Pulmonary artery endothelial cell (primary cell): ENCODE measurements around the gene PTGR2. TPM values are rescaled to one million over a fixed set of nuclear protein-coding genes. Genes with fewer than 3 reads are reported as not detected.
"Not testable (repeated sequence)": the region's sequence is repeated elsewhere in the genome, so short reads cannot be mapped to it uniquely, and the experiment has no call there.

Experiments
- DNase-seq: peaks from one replicate; pipeline ENCODE4 v3.0.0-alpha.2; 2011; ENCODE audit warnings: low read depth, low spot score
- total RNA-seq: library from RNA; depleted of rRNA; stranded (reverse); fragments of >200 nt; gene quantifications from 2 replicates; pipeline ENCODE4 v1.2.3, GENCODE V29; 2014

PTGR2 gene
- total RNA-seq, 1 donor from 2014 or later = 1.9 TPM

DNA sequence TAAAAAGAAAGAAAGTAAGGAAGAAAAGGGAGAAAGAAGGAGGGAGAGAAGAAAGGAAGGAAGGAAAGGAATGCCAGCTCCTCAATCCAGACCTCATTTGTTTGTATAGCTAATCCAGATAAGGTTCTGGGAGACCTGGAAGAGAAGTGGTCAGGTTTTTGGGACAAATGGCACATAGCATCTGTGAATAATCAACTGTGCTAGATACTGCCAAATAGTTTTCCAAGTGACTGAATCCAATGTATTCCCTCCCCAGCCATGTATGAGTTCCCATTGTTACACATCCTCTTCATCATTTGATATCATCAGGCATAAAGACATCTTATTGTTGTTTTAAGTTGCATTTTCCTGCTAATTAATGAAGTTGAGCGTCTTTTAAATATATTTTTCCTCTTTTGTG lies 18.6 kb upstream of the PTGR2 start:
- DNase-seq = no peak

DNA sequence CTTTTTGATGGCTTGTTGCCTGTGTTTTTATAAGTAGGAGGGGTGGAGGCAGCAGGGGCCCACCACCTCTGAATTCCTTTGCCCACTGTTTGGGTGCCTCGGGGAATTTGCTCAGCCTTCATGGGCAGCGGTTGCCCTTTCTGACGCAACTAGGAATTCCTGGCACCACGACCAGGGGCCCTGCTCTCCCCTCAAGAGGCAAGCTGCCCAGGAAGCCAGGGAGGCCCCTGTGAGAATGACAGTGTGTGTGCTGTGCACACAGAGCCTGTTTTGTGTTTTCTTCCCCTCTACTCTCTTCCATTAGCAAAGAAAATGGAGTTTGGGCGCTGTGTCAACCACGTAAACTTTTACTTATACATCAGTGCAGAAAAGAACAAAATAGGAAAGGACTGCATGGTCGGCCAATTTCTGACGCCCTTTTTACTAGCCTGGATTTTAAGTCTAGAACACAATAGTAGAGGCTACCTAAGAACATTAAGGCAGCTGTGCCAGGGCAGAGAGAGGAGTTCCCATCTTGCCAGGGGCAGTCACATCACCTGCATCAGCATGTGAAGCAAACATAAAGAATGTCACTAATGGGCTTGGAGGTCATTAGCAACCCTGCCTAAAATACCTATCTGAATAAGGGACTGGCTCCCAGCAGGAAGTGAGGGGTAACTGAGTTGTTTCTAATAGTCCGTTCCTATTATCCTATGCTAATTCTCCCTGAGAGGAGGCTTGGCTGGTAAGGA lies 17.9 kb upstream of the PTGR2 start:
- no peak for DNase-seq

DNA sequence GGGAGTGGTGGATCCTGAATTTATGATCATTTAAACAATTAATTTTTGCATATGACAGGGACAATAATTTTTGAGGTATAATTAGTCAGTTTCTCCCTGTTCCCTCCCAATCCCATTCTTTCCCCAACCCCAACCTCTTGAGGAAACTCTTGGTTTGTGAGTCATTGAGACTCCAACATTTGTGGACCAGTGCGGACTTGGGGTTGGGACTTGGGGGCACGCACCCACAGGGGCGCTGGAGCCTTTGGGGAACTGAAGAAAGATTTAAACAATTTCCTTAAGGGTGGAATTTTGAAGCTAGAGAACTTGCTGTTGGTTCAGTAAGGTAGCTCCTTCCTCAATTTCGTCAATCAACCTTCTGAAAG lies 17.4 kb upstream of the PTGR2 start:
- no peak for DNase-seq

DNA sequence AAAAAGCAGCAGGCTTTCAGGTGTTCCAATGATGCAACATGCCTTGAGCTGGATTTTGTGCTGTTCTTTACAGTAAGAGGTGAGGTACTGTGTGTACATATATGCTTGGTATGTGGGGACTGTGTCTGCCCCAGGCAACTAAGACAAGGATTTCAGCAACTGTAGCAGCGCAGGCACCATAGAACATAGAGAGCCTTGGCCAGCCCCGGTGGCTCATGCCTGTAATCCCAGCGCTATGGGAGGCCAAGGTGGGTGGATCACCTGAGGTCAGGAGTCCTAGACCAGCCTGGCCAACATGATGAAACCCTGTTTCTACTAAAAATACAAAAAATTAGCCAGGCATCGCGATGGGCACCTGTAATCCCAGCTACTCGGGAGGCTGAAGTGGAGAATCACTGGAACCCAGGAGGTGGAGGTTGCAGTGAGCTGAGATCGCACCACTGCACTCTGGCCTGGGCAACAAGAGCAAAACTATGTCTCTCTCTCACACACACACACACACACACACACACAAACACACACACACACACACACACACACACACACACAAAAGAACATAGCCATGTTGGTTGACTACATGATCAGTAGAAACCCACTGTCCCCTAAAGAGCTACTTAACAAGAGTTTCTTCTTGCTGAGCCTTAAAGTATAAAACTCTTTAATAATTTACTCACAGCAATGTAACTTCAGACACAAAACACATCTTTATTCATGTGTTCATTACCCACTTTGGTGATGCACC lies 13.2 kb upstream of the PTGR2 start:
- not testable (repeated sequence) for DNase-seq

DNA sequence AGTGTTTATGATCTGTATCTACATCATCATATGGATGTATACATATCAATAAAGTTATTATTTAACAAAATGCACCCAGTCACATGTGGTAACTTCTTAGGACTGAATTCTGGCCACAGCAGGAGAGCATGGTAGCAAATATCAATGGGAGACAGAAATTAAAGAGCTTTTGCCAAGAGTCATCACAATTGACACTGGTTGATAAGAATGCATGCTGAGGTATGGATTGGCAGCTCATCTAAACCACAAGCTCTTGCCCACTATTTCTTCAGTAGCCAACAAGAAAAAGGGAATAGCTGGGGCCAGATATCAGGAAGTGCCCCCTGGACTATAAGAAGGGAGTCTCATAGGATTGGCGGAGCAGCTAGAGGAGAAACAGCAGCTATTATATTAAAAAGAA lies 9.4 kb upstream of the PTGR2 start:
- DNase-seq = no peak

DNA sequence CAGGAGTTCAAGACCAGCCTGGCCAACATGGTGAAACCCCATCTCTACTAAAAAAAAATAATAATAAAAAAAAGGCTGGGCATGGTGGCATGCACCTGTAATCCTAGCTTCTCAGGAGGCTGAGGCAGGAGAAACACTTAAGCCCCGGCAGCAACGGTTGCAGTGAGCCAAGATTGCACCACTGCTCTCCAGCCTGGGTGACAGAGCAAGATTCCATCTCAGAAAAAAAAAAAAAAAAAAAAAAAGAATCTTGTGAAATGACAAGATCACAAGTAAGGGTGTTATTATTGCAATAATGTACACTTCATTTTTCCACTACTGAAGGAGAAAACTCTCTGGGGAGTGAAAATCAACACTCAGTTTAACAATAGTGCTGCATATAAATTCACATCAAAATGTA lies 8.8 kb upstream of the PTGR2 start:
- no peak for DNase-seq

DNA sequence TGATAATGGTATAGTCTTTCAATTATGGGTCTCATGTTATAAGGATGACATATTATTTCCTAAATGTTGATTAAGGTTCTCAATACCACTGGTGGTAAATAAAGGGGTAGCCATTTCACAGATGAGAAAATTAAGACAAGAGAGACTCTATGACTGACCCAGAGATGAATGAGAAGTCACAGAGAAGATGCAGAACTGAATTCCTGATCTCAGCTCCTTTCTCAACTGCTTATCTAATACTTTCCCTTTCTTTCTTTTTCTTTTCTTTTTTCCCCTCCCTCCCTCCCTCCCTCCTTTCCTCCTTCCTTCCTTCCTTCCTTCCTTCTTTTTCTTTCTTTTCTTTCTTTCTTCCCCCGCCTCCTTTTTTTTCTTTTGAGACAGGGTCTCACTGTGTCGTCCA lies 8.3 kb upstream of the PTGR2 start:
- no peak for DNase-seq

DNA sequence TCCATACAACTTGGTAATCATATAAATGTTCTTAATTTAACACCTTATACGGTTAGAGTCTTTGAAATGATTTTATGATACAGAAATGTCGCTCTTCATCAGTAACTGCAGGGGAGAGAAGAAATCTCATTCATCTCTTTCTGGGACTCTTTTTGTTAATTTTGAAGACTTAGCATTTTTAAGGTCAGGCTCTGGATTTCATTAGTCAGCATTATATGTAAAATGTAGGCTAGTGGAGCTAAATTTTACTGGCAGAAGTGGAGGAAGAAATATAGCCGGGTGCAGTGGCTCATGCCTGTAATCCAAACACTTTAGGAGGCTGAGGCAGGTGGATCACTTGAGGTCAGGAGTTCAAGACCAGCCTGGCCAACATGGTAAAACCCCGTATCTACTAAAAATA lies 4.7 kb upstream of the PTGR2 start:
- no peak for DNase-seq

DNA sequence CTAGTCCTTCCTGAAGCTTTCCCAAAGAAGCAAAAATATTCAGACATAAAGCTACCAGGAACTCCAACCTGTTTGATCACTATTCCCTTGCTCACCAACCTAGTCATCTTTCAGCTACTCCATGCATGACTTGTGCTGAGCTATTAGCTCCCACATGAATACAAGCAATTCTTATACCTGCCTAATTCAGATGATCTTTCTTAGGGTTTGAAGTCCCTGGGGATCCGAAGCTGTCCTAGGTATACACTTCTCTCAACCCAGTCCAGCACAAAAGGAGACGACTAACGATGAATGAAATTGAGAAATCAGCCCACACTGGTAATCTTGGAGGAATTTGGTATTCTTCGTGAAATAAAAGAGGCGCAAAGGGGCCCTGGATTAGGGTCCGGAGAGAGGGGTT lies 631 bp upstream of the PTGR2 start:
- no peak for DNase-seq

DNA sequence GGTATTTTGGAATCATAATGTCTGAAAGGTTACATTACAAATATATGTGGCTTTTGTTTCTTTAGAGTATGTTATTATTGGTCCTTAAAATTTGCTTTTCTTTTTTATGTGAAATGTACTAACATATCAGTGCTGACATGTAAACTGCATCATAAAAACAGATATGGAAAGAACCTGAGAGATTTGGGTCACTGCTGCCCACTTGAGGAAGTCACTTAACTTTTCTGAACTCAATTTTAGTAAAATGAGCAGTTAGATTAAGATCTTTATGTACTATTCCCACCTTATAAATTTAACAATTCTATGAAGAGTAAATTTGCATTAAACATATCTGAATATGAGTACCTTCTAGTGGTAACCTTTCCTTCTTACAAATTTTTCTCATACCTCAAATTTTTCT lies 7.5 kb downstream of the PTGR2 start:
- DNase-seq = no peak

DNA sequence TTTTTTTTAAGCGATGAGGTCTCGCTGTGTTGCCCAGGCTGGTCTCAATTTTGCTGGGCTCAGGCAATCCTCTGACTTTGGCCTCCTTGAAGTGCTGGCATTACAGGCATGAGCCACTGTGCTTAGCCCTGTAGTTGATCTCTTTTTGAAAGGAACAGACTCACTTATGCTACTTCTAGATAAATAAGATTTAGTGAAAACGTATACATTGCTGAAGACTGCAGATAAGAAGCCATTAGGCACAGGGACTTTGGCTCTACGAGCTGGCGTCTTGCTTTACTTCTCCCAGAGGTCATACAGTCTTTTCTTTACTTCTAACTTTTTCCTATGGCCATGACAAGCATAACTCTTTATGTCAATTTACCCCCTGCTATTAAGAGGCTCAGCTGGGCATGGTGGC lies 9.4 kb downstream of the PTGR2 start:
- no peak for DNase-seq

DNA sequence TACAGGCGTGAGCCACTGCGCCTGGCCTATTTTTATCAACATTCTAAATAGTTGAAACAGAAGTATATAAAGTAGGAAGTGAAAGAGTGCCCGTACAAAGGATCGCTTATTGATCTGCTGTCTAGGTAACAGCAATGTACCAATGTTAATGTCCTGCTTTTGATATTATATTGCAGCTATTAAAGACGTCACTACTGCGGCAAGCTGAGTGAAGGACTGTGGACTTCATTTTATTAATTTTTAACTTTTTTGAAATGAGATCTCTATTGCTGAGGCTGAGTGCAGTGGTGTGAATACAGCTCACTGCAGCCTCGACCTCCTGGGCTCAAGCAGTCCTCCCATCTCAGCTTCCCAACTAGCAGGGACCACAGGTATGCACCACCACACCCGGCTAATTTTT lies 10.8 kb downstream of the PTGR2 start:
- no peak for DNase-seq

DNA sequence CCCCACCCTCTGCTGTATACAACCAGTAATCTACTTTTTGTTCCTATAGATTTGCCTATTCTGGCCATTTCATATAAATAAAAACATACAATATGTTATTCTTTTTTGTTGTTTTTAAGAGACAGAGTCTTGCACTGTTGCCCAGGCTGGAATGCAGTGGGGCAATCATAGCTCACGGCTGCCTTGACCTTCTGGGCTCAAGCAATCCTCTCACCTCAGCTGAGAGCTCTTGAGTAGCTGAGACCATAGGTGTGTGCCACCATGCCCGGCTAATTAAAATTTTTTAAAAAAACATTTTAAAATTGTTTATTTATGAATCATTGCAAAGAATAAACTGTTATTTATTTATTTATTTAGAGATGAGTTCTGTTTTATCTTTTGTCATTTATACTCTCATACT lies 11.6 kb downstream of the PTGR2 start:
- DNase-seq = no peak

DNA sequence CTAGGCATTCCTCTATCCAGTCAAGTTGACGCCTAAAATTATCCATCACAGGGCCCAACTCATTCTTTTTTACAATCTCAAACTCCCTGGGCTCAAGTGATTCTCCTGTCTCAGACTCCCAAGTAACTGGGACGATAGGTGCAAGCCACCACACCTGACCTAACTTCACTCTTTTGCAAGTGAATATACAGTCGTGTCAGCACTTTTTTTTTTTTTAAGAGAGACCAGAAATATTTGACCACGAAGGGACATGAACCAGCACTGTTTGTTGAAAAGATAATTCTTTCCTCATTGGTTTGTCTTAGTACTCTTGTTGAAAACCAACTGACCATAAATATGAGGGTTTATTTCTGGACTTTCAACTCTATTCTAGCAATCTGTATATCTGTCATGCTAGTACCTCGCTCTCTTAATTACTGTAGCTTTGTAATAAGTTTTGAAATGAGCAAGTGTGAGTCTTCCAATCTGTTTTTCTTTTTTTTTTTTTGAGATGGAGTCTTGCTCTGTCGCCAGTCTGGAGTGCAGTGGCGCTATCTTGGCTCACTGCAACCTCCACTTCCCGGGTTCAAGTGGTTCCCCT lies 14.0 kb downstream of the PTGR2 start:
- DNase-seq = no peak

DNA sequence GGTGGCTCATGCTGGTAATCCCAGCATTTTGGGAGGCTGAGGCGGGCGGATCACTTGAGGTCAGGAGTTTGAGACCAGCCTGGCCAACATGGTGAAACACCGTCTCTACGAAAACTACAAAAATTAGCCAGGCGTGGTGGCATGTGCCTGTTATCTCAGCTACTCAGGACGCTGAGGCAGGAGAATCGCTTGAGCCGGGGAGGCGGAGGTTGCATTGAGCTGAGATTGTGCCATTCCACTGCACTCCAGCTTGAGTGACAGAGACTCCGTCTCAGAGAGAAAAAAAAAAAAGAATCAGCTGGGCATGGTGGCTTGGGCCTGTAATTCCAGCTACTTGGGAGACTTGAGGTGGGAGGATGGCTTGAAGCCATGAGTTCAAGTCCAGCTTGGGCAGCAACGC lies 18.1 kb downstream of the PTGR2 start:
- DNase-seq = not testable (repeated sequence)

DNA sequence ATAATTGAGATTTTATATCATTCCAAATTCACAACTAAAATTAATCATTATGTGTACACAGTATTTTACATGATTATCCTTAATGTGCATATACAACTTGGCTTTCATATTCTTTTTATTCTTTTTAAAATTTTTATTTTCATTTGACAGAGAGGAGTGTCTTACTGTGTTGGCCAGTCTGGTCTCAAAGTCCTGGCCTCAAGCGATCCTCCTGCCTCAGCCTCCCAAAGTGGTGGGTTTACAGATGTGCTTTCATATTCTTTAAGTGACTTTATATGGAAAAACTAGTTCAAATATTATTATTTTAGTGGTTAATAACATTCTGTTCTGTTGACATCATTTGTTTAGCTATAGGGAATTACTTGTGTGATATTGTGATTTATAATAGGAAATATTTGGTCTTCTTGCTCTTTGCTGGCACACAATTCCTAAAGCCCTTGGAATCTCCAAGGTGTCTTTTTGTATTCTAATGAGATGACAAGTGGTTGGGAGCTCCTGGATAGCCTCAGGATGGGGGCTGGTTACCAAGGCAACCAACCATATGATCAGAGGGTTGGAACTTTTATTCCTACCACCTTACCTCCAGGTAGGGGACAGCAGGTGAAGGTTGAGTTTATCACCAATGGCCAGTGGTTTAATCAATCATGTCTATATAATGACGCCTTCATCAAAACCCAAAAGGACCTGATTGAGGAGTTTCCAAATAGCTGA lies 19.0 kb downstream of the PTGR2 start:
- no peak for DNase-seq

DNA sequence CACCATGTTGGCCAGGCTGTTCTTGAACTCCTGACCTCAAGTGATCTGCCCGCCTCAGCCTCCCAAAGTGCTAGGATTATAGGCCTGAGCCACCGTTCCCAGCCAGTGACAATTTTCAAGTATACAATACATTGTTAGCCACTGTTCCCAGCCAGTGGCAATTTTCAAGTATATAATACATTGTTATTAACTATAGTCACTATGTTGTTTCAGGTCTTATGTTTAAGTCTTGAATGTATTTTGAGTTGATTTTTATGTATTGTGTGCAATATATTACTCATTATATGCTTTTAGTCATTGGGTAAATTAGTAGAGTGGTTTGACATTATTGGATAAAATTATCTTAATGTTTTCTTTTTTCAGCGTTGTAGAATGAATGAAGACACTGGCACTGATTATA lies 22.0 kb downstream of the PTGR2 start:
- DNase-seq = no peak

DNA sequence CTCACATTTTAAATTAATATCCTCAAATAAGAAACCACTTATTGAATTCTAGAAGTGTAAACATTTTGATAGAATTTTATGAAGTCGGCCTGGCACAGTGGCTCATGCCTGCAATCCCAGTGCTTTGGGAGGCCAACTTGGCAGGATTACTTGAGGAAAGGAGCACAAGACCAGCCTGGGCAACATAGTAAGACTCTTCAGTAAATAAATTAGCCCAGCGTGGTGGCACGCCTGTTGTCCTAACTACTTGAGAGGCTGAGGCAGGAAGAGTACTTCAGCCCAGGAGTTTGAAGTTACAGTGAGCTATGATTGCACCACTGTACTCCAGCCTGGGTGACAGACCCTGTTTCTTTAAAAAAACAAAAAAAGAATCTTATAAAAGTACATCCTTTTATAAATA lies 26.2 kb downstream of the PTGR2 start:
- no peak for DNase-seq

DNA sequence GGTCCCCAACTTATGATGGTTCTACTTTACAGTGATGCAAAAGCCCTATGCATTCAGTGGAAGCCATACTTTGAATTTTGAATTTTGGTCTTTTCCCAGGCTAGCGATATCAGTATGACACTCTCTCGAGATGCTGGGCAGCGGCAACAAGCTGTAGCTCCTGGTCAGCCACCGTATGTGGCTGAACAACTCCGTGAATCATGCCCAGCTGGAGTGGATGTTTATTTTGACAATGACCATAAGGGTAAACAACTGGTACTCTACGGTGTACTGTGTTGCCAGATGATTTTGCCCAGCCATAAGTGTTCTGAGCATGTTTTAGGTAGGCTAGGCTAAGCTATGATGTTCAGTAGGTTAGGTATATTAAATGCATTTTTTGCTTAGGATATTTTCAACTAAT lies 26.8 kb downstream of the PTGR2 start:
- no peak for DNase-seq

DNA sequence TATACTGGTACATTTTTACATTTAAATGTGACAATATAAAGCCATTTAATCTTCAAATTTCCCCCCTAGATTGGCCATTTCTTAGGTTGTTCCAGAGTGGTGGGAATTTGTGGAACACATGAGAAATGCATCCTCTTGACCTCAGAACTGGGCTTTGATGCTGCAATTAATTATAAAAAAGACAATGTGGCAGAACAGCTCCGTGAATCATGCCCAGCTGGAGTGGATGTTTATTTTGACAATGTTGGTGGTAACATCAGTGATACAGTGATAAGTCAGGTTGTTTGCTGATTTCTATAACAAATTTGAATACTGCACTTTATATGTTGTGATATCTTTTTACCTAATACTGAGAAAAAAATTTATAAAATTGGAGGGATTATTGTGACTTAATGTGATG lies 27.4 kb downstream of the PTGR2 start:
- DNase-seq = no peak

DNA sequence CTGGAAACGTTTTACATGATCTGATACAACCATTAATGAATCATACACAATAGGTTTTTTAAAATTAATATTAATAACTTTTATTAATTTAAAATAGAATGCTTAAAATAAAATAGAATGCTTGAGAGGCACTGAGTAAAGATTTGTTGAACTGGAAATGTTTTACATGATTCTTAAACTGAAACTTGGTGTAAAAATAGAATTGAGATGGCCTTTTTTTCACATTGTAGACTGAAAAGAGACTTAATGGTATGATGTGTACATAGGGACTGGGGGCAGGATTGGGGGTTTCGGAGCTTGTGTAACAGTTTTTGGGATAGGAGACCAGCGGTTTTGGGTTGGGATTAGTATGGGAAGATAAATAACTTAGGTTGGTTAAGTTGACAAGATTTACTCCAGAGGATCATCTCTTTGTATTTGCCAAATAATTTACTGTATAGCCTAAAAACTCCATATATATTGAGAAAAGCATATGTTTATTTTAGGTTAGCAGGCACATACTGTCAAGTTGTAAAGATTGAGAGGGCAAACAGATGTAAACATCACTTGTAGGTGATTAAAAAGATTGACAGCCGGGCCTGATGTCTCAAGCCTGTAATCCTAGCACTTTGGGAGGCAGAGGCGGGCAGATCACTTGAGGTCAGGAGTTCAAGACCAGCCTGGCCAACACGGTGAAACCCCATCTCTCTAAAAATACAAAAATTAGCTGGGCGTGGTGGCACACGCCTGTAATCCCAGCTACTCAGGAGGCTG lies 33.0 kb downstream of the PTGR2 start:
- DNase-seq = no peak
